Measurements from ENCODE around the gene FAU. TPM values are rescaled to one million over a fixed set of nuclear protein-coding genes. Genes with fewer than 3 reads are reported as not detected.
A peak's percentile ranks its signal among the peaks of the same experiment; 100 is the strongest.

The FAU gene
- total and polyA plus RNA-seq, 9 of the 15 experiments (the other 6 are each of a cell fraction or from before 2014, with no cell fraction given), result 433 to 1,827 (median 942) TPM

- TF ChIP-seq POU5F1 (IDR thresholded peaks at IDR 0.05; ENCODE audit: borderline replicate concordance, low read depth, low read length, partially characterized antibody) (no peak), RREB1 (CRISPR knock-in tag; IDR thresholded peaks at IDR 0.05) (no peak), MLX (CRISPR knock-in tag; conservative IDR thresholded peaks at IDR 0.05) (no peak), ZNF239 (CRISPR knock-in tag; IDR thresholded peaks at IDR 0.05) (no peak), MNT (conservative IDR thresholded peaks at IDR 0.05) (0 out of 4 replicates have a peak, but pooled peaks of 1 of the 2 experiments have one; percentile 33), CBX2 (IDR thresholded peaks at IDR 0.05; ENCODE audit: insufficient read depth, low read length, poor library complexity, severe bottlenecking) (no peak), MEIS2 (IDR thresholded peaks at IDR 0.05; ENCODE audit: partially characterized antibody) (peak; percentile 35), ETV1 (tag; conservative IDR thresholded peaks at IDR 0.05; ENCODE audit: low read depth) (peak; percentile 80), ZNF407 (IDR thresholded peaks at IDR 0.05; ENCODE audit: low read depth) (no peak), SREBF2 (CRISPR knock-in tag; IDR thresholded peaks at IDR 0.05) (no peak), FOXJ3 (CRISPR knock-in tag; IDR thresholded peaks at IDR 0.05) (no peak)
Observed at GRCh38 chr11:65169164-65169641, 47.3 kb upstream of the FAU start (continued).
